HCT116 (cell line): ENCODE measurements around the gene ASGR2. TPM values are rescaled to one million over a fixed set of nuclear protein-coding genes. Genes with fewer than 3 reads are reported as not detected.

Experiments used
- ATAC-seq: fragments of 200-7000 bp; cut with Tn5 transposase; 2 replicates; pipeline ENCODE4 v1.9.1; 2020; ENCODE audit warnings: mild to moderate bottlenecking, moderate library complexity
- BruUV-seq: library from RNA; stranded (reverse); fragments of 400-500 nt; replicated peaks from 2 replicates; lab custom pipeline; 2021; lab: Mats Ljungman, UMichigan
- CTCF ChIA-PET: fragments of 300-600 bp; sonication (Branson Sonifier 250); formaldehyde crosslinking; loops from one replicate; lab custom pipeline; 2021; ENCODE audit warnings: antibody characterized with exemption; lab: Charles Lee
- POLR2A ChIA-PET: fragments of 300-600, 350-600 bp; sonication (Branson Sonifier 250); formaldehyde crosslinking; loops from one replicate; lab custom pipeline; 2021; ENCODE audit warnings: antibody characterized with exemption; lab: Charles Lee
- RAD21 ChIA-PET, 2 experiments: fragments of 300-600 bp; sonication (Branson Sonifier 250); formaldehyde crosslinking; loops; one replicate each; lab custom pipeline; 2023; ENCODE audit warnings: low total read pairs in 2 of 2; ENCODE audit not compliant: uncharacterized antibody in 2 of 2, unreplicated experiment in 2 of 2, low non-redundant PET in 1 of 2; lab: Charles Lee
- DNase-seq: peaks from one replicate; pipeline ENCODE4 v3.0.0-alpha.2; 2010; ENCODE audit warnings: low read depth, low spot score
- H2AFZ ChIP-seq: fragments of 200-600 bp; shearing (Covaris generic), sonication (generic); 2 replicates; pipeline ENCODE4 v1.6.1; 2017; ENCODE audit warnings: low read depth, mixed run types, mixed read lengths, antibody characterized with exemption, low read length; ENCODE audit not compliant: poor library complexity, severe bottlenecking
- H3K27ac ChIP-seq: 2 replicates; pipeline ENCODE4 v1.5.1; 2012; ENCODE audit warnings: low read depth, low read length
- H3K27me3 ChIP-seq: fragments of 200-600 bp; sonication (generic); 2 replicates; pipeline ENCODE4 v1.6.1; 2016; ENCODE audit warnings: mixed run types, low read length, mixed read lengths; ENCODE audit not compliant: insufficient read depth
- H3K36me3 ChIP-seq, 2 experiments: fragments of 200-500 bp in 1 of 2; fragments of 200-600 bp in 1 of 2; sonication (Bioruptor generic) in 1 of 2; sonication (generic) in 1 of 2; 2 replicates each; pipeline versions ENCODE4 v1.5.1 to v1.6.1; 2014 to 2016; ENCODE audit warnings: low read length in 2 of 2, inconsistent platforms in 1 of 2, mixed read lengths in 1 of 2, mixed run types in 1 of 2; ENCODE audit not compliant: insufficient read depth in 2 of 2, control insufficient read depth in 1 of 2
- H3K4me1 ChIP-seq, 2 experiments: fragments of 200-600 bp in 1 of 2; sonication (generic) in 1 of 2; 2 replicates each; pipeline versions ENCODE4 v1.5.1 to v1.6.1; 2012 to 2017; ENCODE audit warnings: low read length in 2 of 2, inconsistent platforms in 1 of 2, mild to moderate bottlenecking in 1 of 2, mixed read lengths in 1 of 2, mixed run types in 1 of 2, moderate library complexity in 1 of 2; ENCODE audit not compliant: insufficient read depth in 2 of 2, control insufficient read depth in 1 of 2
- H3K4me2 ChIP-seq: fragments of 200-600 bp; sonication (generic); 2 replicates; pipeline ENCODE4 v1.6.1; 2017; ENCODE audit warnings: mixed run types, low read length, mixed read lengths
- H3K4me3 ChIP-seq, 2 experiments: fragments of 200-600 bp in 1 of 2; sonication (generic) in 1 of 2; replicated peaks in 1 of 2; 2 replicates each; pipeline ENCODE4 v1.5.1; 2011 to 2016; ENCODE audit warnings: low read length in 2 of 2, control low read depth in 1 of 2, low read depth in 1 of 2, mild to moderate bottlenecking in 1 of 2, mixed read lengths in 1 of 2, mixed run types in 1 of 2
- H3K79me2 ChIP-seq: fragments of 200-600 bp; sonication (generic); 2 replicates; pipeline ENCODE4 v1.6.1; 2017; ENCODE audit warnings: mild to moderate bottlenecking, mixed run types, low read length, moderate library complexity, mixed read lengths; ENCODE audit not compliant: insufficient read depth
- H3K9ac ChIP-seq: fragments of 200-600 bp; sonication (generic); 2 replicates; pipeline ENCODE4 v1.6.1; 2016; ENCODE audit warnings: low read length, mixed read lengths
- H3K9me2 ChIP-seq: fragments of 200-600 bp; sonication (generic), shearing (Covaris generic); 2 replicates; pipeline ENCODE4 v1.6.1; 2017; ENCODE audit warnings: mixed run types, mild to moderate bottlenecking, moderate library complexity; ENCODE audit not compliant: insufficient read depth
- H3K9me3 ChIP-seq, 2 experiments: fragments of 200-500 bp in 1 of 2; fragments of 200-600 bp in 1 of 2; sonication (Bioruptor generic) in 1 of 2; sonication (generic) in 1 of 2; 2 replicates each; pipeline ENCODE4 v1.6.1; 2014 to 2017; ENCODE audit warnings: low read length in 2 of 2, mixed read lengths in 2 of 2, inconsistent platforms in 1 of 2, low read depth in 1 of 2, mild to moderate bottlenecking in 1 of 2, mixed run types in 1 of 2, moderate library complexity in 1 of 2; ENCODE audit not compliant: control insufficient read depth in 1 of 2, insufficient read depth in 1 of 2
- H4K20me1 ChIP-seq: fragments of 200-600 bp; sonication (generic), shearing (Covaris generic); 2 replicates; pipeline ENCODE4 v1.6.1; 2017; ENCODE audit warnings: mixed run types, mild to moderate bottlenecking, moderate library complexity; ENCODE audit not compliant: insufficient read depth
- CBX3 ChIP-seq: IDR thresholded peaks from 2 replicates; pipeline ENCODE4 v1.6.1; 2012; ENCODE audit warnings: low read depth
- CEBPB ChIP-seq: IDR thresholded peaks from 2 replicates; pipeline ENCODE4 v1.6.1; 2012; ENCODE audit warnings: low read depth
- JUND ChIP-seq: IDR thresholded peaks from 2 replicates; pipeline ENCODE4 v1.6.1; 2012
- POLR2A ChIP-seq: IDR thresholded peaks from 2 replicates; pipeline ENCODE4 v1.7.0; 2011; ENCODE audit warnings: borderline replicate concordance; ENCODE audit not compliant: insufficient read depth, insufficient read length; ENCODE audit errors: extremely low read depth
- POLR2AphosphoS5 ChIP-seq: IDR thresholded peaks from 2 replicates; pipeline ENCODE4 v1.6.1; 2011; ENCODE audit warnings: mild to moderate bottlenecking, low read depth, low read length, moderate library complexity
- REST ChIP-seq: IDR thresholded peaks from 2 replicates; pipeline ENCODE4 v1.6.1; 2012; ENCODE audit warnings: low read depth
- SP1 ChIP-seq: IDR thresholded peaks from 2 replicates; pipeline ENCODE4 v1.6.1; 2012; ENCODE audit warnings: low read depth
- YY1 ChIP-seq: IDR thresholded peaks from 2 replicates; pipeline ENCODE4 v1.6.1; 2011; ENCODE audit warnings: low read length, low read depth, moderate library complexity, mild to moderate bottlenecking; ENCODE audit not compliant: insufficient replicate concordance; ENCODE audit errors: extremely low read depth
- ZBTB33 ChIP-seq: IDR thresholded peaks from 2 replicates; pipeline ENCODE4 v1.6.1; 2011; ENCODE audit warnings: mild to moderate bottlenecking, low read length, moderate library complexity; ENCODE audit not compliant: insufficient replicate concordance; ENCODE audit errors: extremely low read depth
- ZNF274 ChIP-seq: fragments of 200-500 bp; sonication (Bioruptor generic); IDR thresholded peaks from 2 replicates; pipeline ENCODE4 v1.6.1; 2014; ENCODE audit warnings: mild to moderate bottlenecking, low read depth, low read length, inconsistent platforms
- intact Hi-C: fragments of 100-400 bp; cut with micrococcal nuclease; formaldehyde crosslinking; loops from 2 replicates; pipeline ENCODE4 v1.10.0; 2022
- total RNA-seq: library from RNA; stranded (reverse); gene quantifications from one replicate; pipeline ENCODE4 v1.2.1, GENCODE V29; 2021; ENCODE audit not compliant: unreplicated experiment

The ASGR2 gene
- total RNA-seq, 1 experiment from 2014 or later, result 0.32 TPM

DNA sequence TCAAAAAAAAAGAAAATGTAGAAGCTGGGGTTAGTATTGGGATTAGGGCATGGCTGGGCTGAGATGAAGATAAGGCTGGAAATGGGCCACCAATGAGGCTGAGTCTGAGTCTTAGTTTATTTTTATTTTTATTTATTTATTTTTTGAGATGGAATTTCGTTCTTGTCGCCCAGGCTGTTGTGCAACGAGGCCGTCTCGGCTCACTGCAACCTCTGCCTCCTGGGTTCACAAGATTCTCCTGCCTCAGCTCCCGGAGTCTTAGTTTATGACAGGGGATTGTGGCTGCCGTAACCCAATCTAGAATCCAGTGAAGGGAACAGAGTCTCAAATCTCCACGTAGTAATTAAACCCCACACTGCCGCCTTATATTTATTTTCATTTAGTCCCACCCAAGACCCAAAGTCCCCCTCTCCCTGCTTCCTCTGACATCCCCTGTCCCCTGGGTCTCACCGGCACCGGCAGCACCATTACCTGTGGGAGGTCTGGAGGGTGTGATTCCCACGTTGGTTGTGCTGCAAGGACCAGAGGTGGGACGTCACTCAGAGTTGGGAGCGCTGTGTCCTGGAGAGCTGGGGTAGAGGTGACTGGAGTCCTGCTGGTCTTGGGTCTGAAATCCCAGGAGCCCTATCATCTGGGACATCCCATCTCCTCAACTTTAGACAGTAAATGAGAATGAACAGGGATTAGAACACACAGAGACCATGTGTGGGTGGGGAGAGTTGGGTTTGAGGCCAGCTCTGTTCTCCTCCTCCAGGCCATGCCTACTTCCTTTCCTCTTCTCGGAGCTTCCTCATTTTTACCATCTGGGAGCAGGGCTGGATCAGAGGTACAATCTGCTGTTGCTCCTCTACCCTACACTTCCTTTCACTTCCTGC, 34.8 kb downstream of the ASGR2 start, which contains the start of gene CLEC10A:
TSS of gene CLEC10A (minus strand) at position 671 of the 875 bp plus-strand sequence. CDS start 1,439 bp downstream, outside the sequence.
- POLR2A ChIA-PET, result no interaction called here
- Histone ChIP-seq H3K27ac (no peak within 1 kb of the TSS), H3K4me1 (no peaks in the 10 kb centered on the region), H3K4me3 (no peak within 1 kb of the TSS), H4K20me1 (no peaks in the 10 kb centered on the region), H2AFZ (no peak within 1 kb of the TSS), H3K36me3 (no peaks in the 10 kb centered on the region), H3K9me3 (no peaks in the 10 kb centered on the region), H3K27me3 (no peaks in the 10 kb centered on the region), H3K79me2 (no peaks in the 10 kb centered on the region), H3K9ac (no peak within 1 kb of the TSS), H3K9me2 (no peaks in the 10 kb centered on the region), H3K4me2 (no peak within 1 kb of the TSS)
- TF ChIP-seq POLR2AphosphoS5, result no peak
- no peak for TF ChIP-seq ZBTB33
- CTCF ChIA-PET, result no interaction called here
- RAD21 ChIA-PET, result no interaction called here
- no TSS peak for BruUV-seq
- ATAC-seq, result no peak
- DNase-seq, result no peak
- intact Hi-C loops, result no loop called here

DNA sequence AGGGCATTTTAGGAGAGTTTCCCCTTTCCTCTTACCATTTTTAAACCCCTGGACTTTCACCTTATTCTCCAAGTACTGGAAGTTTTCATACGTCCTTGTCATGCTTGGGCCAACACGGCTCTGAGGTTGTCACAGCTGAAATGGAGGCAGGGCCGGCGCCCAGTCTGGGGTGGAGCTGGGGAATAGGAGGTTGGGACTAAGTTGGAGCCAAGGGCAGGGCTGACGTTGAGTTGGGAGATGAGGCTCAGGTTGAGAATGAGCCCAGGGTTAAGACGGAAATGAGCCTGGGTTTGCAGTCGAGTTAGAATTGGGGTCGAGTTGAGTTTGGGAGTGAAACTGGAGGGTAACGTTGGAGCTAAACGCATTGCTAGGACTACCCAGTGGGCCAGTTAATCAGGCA, 35.9 kb downstream of the ASGR2 start:
- Histone ChIP-seq H3K4me2 (no peak overlapping the region), H3K9me3 (no peaks in the 10 kb centered on the region; a peak in 1 of 4 replicates), H3K79me2 (no peaks in the 10 kb centered on the region), H3K4me1 (no peaks in the 10 kb centered on the region), H4K20me1 (no peaks in the 10 kb centered on the region), H3K9ac (no peak overlapping the region), H3K4me3 (no peak overlapping the region), H3K36me3 (no peaks in the 10 kb centered on the region), H2AFZ (no peak overlapping the region), H3K9me2 (no peaks in the 10 kb centered on the region), H3K27ac (no peak overlapping the region), H3K27me3 (no peaks in the 10 kb centered on the region)
- intact Hi-C loops, result no loop called here
- no TSS peak for BruUV-seq
- ChIA-PET RAD21 (no interaction called here), POLR2A (no interaction called here), CTCF (no interaction called here)
- no peak for ATAC-seq
- no peak for DNase-seq
- no peak for TF ChIP-seq REST
- no peak for TF ChIP-seq SP1
- TF ChIP-seq YY1, result no peak
- TF ChIP-seq POLR2A, result no peak
- TF ChIP-seq ZNF274, result no peak
- no peak for TF ChIP-seq ZBTB33
- no peak for TF ChIP-seq CEBPB
- no peak for TF ChIP-seq JUND
- no peak for TF ChIP-seq CBX3
